ENCODE measurements around the gene VWA5B1.

The VWA5B1 gene

DNA sequence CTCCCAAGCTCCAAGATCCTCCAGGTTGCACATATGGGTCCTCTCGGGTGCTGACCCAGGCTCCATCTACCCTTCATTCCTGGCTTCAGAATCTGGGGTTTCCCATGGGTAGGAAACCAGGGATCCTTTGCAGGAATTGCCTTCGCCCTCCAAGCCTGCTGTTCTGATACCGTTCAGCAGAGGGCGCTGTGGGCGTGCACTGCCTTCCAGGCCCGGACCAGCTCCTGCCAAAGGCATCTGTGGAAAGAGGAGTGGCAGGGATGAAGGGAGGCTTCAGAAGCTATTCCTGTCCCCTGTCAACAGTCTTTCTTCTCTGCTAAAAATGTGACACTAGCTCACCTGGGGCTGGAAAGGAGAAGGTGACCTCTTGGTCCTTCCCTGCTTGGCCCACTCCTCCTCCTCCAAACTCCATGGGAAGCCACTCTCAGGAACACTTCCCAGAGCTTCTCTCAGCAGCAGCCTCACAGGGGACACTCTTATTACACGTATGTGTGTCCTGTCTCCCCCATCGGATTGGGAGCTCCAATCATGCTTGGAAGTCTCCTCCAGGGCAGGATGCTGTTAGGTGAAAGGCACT is 71.2 kb downstream of the VWA5B1 start:
- H3K27me3 ChIP-seq (ENCODE audit: insufficient read depth, insufficient read length) = peaks cover 31% of the 10 kb centered on the region
- no peak for DNase-seq (ENCODE audit: low read depth, low spot score)
- TF ChIP-seq SUZ12 (IDR thresholded peaks at IDR 0.05; ENCODE audit: extremely low read depth, insufficient read depth, insufficient read length) = no peak
- no peak for TF ChIP-seq YY1 (IDR thresholded peaks at IDR 0.05; ENCODE audit: insufficient read depth, insufficient read length)
- TF ChIP-seq ZNF274 (IDR thresholded peaks at IDR 0.05; ENCODE audit: low read depth, low read length) = no peak

DNA sequence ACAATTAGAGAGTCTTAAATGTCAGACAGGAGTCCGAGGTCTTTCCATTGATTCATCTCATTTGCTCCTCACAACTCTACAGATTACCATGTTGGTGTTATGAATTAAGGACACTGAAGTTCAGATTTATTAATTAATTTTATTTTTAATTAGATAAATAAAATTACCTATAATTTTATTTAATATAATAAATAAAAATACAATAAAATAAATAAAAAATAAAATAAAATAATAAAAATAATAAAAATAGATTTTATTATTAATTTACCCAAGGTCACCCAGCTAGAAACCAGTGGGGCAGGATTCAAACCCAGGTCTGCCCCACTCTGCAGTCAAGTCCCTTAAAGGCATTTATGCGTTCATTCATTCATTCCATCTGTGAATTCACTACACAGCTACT is 72.2 kb downstream of the VWA5B1 start:
- TF ChIP-seq ZNF274 (IDR thresholded peaks at IDR 0.05; ENCODE audit: low read depth, low read length) = no peak
- no peak for TF ChIP-seq YY1 (IDR thresholded peaks at IDR 0.05; ENCODE audit: insufficient read depth, insufficient read length)
- TF ChIP-seq SUZ12 (IDR thresholded peaks at IDR 0.05; ENCODE audit: extremely low read depth, insufficient read depth, insufficient read length) = no peak
- no peak for DNase-seq (ENCODE audit: low read depth, low spot score)
- Histone ChIP-seq H3K4me1 (ENCODE audit: insufficient read depth, insufficient read length) (peaks cover 4% of the 10 kb centered on the region), H3K4me3 (ENCODE audit: insufficient read length, low read depth) (no peak overlapping the region), H3K27me3 (ENCODE audit: insufficient read depth, insufficient read length) (peaks cover 41% of the 10 kb centered on the region), H3K36me3 (ENCODE audit: insufficient read depth, insufficient read length, low read length) (no peaks in the 10 kb centered on the region), H3K9me3 (ENCODE audit: insufficient read depth, low read length) (no peaks in the 10 kb centered on the region), H3K9ac (ENCODE audit: insufficient read length, low read depth) (no peak overlapping the region)

More for the DNA sequence above, 71.2 kb downstream of the VWA5B1 start:
- Histone ChIP-seq H3K9ac (ENCODE audit: insufficient read length, low read depth) (no peak overlapping the region), H3K4me1 (ENCODE audit: insufficient read depth, insufficient read length) (peaks cover 2% of the 10 kb centered on the region), H3K4me3 (ENCODE audit: insufficient read length, low read depth) (no peak overlapping the region), H3K36me3 (ENCODE audit: insufficient read depth, insufficient read length, low read length) (no peaks in the 10 kb centered on the region), H3K9me3 (ENCODE audit: insufficient read depth, low read length) (no peaks in the 10 kb centered on the region)

DNA sequence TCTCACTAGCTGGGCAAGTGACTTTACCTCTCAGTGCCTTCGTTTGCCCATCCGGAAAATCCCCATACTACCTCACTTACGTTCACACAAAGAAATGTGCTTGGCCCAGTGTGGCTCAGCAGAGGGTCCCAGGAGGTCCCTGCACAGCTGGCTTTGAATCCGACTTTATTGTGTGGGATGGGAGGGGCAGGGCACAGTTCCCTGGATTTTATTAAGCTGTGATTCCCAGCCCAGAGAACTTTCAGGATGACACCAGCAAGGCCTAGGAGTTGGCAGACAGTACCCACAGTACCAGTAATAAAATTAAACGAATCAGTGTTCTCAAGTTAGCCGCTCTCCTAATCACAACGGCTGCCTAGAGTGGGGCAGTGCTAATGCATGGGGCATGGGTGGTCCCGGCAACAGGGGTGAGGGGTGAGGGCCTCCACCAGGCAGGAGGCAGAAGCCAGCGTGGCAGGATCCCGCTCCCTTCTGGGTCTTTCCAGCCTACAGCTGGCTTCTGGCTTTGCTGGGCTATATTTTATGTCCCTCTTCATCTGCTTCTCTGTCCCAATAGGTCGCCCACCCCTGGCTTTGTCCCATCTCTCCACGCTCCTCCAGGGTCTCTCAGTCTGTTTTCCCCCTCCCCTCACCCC is 74.9 kb downstream of the VWA5B1 start:
- Histone ChIP-seq H3K4me3 (ENCODE audit: insufficient read length, low read depth) (peak overlapping the region; percentile 6), H3K9me3 (ENCODE audit: insufficient read depth, low read length) (no peaks in the 10 kb centered on the region), H3K4me1 (ENCODE audit: insufficient read depth, insufficient read length) (peaks cover 1% of the 10 kb centered on the region), H3K36me3 (ENCODE audit: insufficient read depth, insufficient read length, low read length) (no peaks in the 10 kb centered on the region), H3K9ac (ENCODE audit: insufficient read length, low read depth) (peak overlapping the region; percentile 64), H3K27me3 (ENCODE audit: insufficient read depth, insufficient read length) (peaks cover 67% of the 10 kb centered on the region)
- no peak for TF ChIP-seq ZNF274 (IDR thresholded peaks at IDR 0.05; ENCODE audit: low read depth, low read length)
- no peak for TF ChIP-seq YY1 (IDR thresholded peaks at IDR 0.05; ENCODE audit: insufficient read depth, insufficient read length)
- TF ChIP-seq SUZ12 (IDR thresholded peaks at IDR 0.05; ENCODE audit: extremely low read depth, insufficient read depth, insufficient read length) = no peak
- no peak for DNase-seq (ENCODE audit: low read depth, low spot score)

DNA sequence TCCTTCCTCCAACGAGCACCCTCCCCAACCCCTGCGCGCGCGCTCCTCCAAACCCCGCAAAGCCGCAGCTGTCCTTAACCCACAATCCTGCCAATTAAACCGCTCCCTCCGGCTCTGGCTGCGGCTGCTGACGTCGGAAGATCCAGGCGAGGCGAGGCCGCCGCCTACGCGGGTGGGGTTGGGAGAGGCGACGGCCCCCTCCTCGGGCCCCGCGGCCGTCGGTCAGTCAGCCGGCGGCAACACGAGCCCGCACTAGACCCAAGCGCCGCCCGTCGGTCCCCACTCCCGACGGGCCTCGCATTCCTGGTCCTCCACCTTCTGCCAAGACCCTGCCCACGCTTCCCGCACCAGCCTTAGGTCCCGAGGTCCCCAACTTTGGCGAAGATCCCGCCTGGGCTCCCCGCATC is 75.4 kb downstream of the VWA5B1 start:
- Histone ChIP-seq H3K27me3 (ENCODE audit: insufficient read depth, insufficient read length) (peaks cover 71% of the 10 kb centered on the region), H3K36me3 (ENCODE audit: insufficient read depth, insufficient read length, low read length) (no peaks in the 10 kb centered on the region), H3K4me1 (ENCODE audit: insufficient read depth, insufficient read length) (peaks cover 1% of the 10 kb centered on the region), H3K9ac (ENCODE audit: insufficient read length, low read depth) (peak overlapping the region; percentile 64), H3K9me3 (ENCODE audit: insufficient read depth, low read length) (no peaks in the 10 kb centered on the region), H3K4me3 (ENCODE audit: insufficient read length, low read depth) (peak overlapping the region; percentile 61)
- DNase-seq (ENCODE audit: low read depth, low spot score) = no peak
- TF ChIP-seq SUZ12 (IDR thresholded peaks at IDR 0.05; ENCODE audit: extremely low read depth, insufficient read depth, insufficient read length) (no peak), ZNF274 (IDR thresholded peaks at IDR 0.05; ENCODE audit: low read depth, low read length) (no peak), YY1 (IDR thresholded peaks at IDR 0.05; ENCODE audit: insufficient read depth, insufficient read length) (no peak)

DNA sequence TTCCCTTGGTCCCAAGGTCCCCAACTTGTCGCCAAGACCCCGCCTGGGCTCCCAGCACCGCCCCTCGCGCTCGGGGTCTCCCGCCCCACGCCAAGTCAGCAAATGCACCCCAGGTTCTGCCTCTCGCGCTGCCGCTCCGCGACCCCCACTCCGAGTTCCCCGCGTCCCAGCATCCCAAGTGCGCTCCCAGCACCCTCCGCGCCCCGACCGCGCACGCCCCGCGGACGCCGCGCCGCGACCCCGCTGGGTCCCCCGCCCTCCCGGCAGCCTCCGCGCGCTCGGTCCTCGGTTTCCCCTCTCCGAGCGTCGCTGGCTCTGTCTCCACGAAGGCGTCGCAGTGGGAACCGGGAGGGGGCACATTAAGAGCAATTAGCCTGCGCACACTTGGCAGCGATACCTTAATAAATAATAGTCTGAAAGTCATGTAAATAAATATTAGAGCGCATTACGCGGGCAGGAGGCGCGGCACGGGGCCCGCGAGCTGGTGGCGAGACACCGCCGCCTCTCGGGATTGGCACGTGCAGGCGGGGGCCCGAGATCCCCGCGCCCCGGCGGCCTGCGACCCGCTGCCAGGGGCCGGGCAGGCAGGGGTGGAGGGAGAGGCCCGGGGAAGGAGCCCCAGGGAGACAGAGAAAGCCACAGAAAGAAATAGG is 75.9 kb downstream of the VWA5B1 start:
- Histone ChIP-seq H3K4me1 (ENCODE audit: insufficient read depth, insufficient read length) (peaks cover 1% of the 10 kb centered on the region), H3K9me3 (ENCODE audit: insufficient read depth, low read length) (no peaks in the 10 kb centered on the region), H3K4me3 (ENCODE audit: insufficient read length, low read depth) (peak overlapping the region; percentile 61), H3K9ac (ENCODE audit: insufficient read length, low read depth) (peak overlapping the region; percentile 64), H3K27me3 (ENCODE audit: insufficient read depth, insufficient read length) (peaks cover 72% of the 10 kb centered on the region), H3K36me3 (ENCODE audit: insufficient read depth, insufficient read length, low read length) (no peaks in the 10 kb centered on the region)
- DNase-seq (ENCODE audit: low read depth, low spot score) = no peak
- TF ChIP-seq YY1 (IDR thresholded peaks at IDR 0.05; ENCODE audit: insufficient read depth, insufficient read length) = no peak
- no peak for TF ChIP-seq ZNF274 (IDR thresholded peaks at IDR 0.05; ENCODE audit: low read depth, low read length)
- TF ChIP-seq SUZ12 (IDR thresholded peaks at IDR 0.05; ENCODE audit: extremely low read depth, insufficient read depth, insufficient read length) = no peak

DNA sequence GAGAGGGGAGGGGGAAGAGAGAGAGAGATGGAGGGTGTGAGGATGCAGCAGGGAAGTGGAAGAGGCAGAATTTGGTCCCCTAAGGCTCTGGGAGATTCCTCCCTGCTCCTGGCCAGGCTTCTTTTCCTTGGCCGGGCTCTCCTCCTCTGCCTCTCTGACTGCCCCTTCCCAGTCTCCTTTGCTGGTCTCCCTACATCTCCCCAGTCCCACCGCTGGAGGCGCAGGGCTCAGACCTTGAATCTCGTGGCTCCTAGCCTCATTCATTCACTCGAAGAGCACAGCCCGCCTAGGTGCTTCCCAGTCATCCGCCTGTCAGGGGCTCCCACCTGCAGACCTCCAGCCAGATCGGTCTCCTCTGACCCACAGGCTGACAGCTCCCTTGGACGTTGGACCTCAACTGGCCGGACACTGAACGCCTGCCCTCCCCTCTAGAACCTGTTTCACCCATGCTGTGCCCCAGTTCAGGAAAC is 76.5 kb downstream of the VWA5B1 start:
- DNase-seq (ENCODE audit: low read depth, low spot score) = peak; percentile 55
- Histone ChIP-seq H3K9ac (ENCODE audit: insufficient read length, low read depth) (peak overlapping the region; percentile 64), H3K9me3 (ENCODE audit: insufficient read depth, low read length) (no peaks in the 10 kb centered on the region), H3K36me3 (ENCODE audit: insufficient read depth, insufficient read length, low read length) (no peaks in the 10 kb centered on the region), H3K4me1 (ENCODE audit: insufficient read depth, insufficient read length) (peaks cover 1% of the 10 kb centered on the region), H3K4me3 (ENCODE audit: insufficient read length, low read depth) (peak overlapping the region; percentile 61), H3K27me3 (ENCODE audit: insufficient read depth, insufficient read length) (peaks cover 77% of the 10 kb centered on the region)
- no peak for TF ChIP-seq YY1 (IDR thresholded peaks at IDR 0.05; ENCODE audit: insufficient read depth, insufficient read length)
- TF ChIP-seq ZNF274 (IDR thresholded peaks at IDR 0.05; ENCODE audit: low read depth, low read length) = no peak
- TF ChIP-seq SUZ12 (IDR thresholded peaks at IDR 0.05; ENCODE audit: extremely low read depth, insufficient read depth, insufficient read length) = no peak

DNA sequence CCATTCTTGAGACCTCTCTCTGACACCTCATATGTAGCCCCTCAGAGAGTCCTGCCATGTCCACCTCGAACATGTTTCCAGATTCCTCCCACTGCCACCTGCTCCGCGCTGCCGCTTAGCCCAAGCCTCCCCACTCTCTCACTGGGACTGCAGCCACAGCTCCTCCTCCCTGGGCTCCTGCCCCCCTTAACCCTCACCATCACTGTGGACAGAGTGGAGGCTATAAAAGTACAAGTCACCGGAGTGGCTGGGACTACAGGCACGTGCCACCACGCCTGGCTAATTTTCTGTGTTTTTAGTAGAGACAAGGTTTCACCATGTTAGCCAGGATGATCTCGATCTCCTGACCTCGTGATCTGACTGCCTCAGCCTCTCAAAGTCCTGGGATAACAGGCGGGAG is 77.0 kb downstream of the VWA5B1 start:
- H3K27me3 ChIP-seq (ENCODE audit: insufficient read depth, insufficient read length) = peaks cover 79% of the 10 kb centered on the region
- peaks cover 1% of the 10 kb centered on the region for H3K4me1 ChIP-seq (ENCODE audit: insufficient read depth, insufficient read length)
- no peak overlapping the region for H3K4me3 ChIP-seq (ENCODE audit: insufficient read length, low read depth)
- no peaks in the 10 kb centered on the region for H3K9me3 ChIP-seq (ENCODE audit: insufficient read depth, low read length)
- no peaks in the 10 kb centered on the region for H3K36me3 ChIP-seq (ENCODE audit: insufficient read depth, insufficient read length, low read length)
- no peak overlapping the region for H3K9ac ChIP-seq (ENCODE audit: insufficient read length, low read depth)
- TF ChIP-seq SUZ12 (IDR thresholded peaks at IDR 0.05; ENCODE audit: extremely low read depth, insufficient read depth, insufficient read length) (no peak), YY1 (IDR thresholded peaks at IDR 0.05; ENCODE audit: insufficient read depth, insufficient read length) (no peak), ZNF274 (IDR thresholded peaks at IDR 0.05; ENCODE audit: low read depth, low read length) (no peak)
- no peak for DNase-seq (ENCODE audit: low read depth, low spot score)
